Heart right ventricle (tissue), 16 donors: ENCODE results near the gene BLNK. TPM values are rescaled to one million over a fixed set of nuclear protein-coding genes. Genes with fewer than 3 reads are reported as not detected.
A peak's percentile ranks its signal among the peaks of the same experiment; 100 is the strongest.

Experiments
- ATAC-seq, 8 donors: fragments of 200-7000 bp; cut with Tn5 transposase; one replicate each; pipeline ENCODE4 v1.9.1; 2020; ENCODE audit warnings: mild to moderate bottlenecking in 8 of 8, moderate library complexity in 8 of 8, moderate number of reproducible peaks in 1 of 8
- DNase-seq, 2 donors: peaks; one replicate each; pipeline ENCODE4 v3.0.0-alpha.2; 2020
- H3K27ac ChIP-seq, 10 donors: fragments of 200-600 bp; sonication (generic) in 2 of 10; one replicate each; pipeline versions ENCODE4 v1.5.0 to v1.8.0; 2020 to 2022; ENCODE audit warnings: mild to moderate bottlenecking in 3 of 10
- H3K27me3 ChIP-seq, 7 donors: fragments of 200-600 bp; one replicate each; pipeline ENCODE4 v1.8.0; 2021 to 2022; ENCODE audit warnings: mild to moderate bottlenecking in 2 of 7
- H3K36me3 ChIP-seq, 9 donors: fragments of 200-600 bp; sonication (generic) in 1 of 9; one replicate each; pipeline versions ENCODE4 v1.5.0 to v1.8.0; 2020 to 2022; ENCODE audit warnings: mild to moderate bottlenecking in 2 of 9
- H3K4me1 ChIP-seq, 9 donors: fragments of 200-600 bp; sonication (generic) in 1 of 9; one replicate each; pipeline versions ENCODE4 v1.5.0 to v1.8.0; 2020 to 2022; ENCODE audit warnings: mild to moderate bottlenecking in 4 of 9
- H3K4me3 ChIP-seq, 10 donors: fragments of 200-600 bp; sonication (generic) in 2 of 10; one replicate each; pipeline versions ENCODE4 v1.5.0 to v1.8.0; 2020 to 2022; ENCODE audit warnings: mild to moderate bottlenecking in 7 of 10, moderate library complexity in 2 of 10
- H3K9me3 ChIP-seq, 11 donors: fragments of 200-600 bp in 10 of 11; sonication (generic) in 2 of 11; one replicate each; pipeline versions ENCODE4 v1.5.0 to v1.8.0; 2013 to 2022; ENCODE audit warnings: mild to moderate bottlenecking in 2 of 11, control low read depth in 1 of 11, moderate library complexity in 1 of 11
- CTCF ChIP-seq, 9 donors: fragments of 200-600 bp; sonication (generic) in 2 of 9; IDR thresholded peaks; one replicate each; pipeline versions ENCODE4 v1.5.0 to v1.8.0; 2021 to 2022; ENCODE audit warnings: antibody characterized with exemption in 9 of 9, mild to moderate bottlenecking in 5 of 9, moderate library complexity in 1 of 9
- WGBS, 2 donors: extraction: QIAGEN DNeasy Blood & Tissue Kit; methylation state at CpG; one replicate each; pipeline ENCODE4 v1.1.7; 2013; ENCODE audit warnings: inconsistent platforms in 1 of 2; 5-methylcytosine and 5-hydroxymethylcytosine counted together
- intact Hi-C, 10 donors: fragments of 100-400 bp; cut with DNase I; formaldehyde crosslinking; loops; one replicate each; pipeline versions ENCODE4 v1.11.1 to v1.14.2; 2022
- polyA plus RNA-seq, 2 donors: library from polyadenylated mRNA; stranded (reverse); fragments of 200-250 nt; gene quantifications; one replicate each; pipeline ENCODE4 v1.2.3, GENCODE V29; 2013
- total RNA-seq, 10 donors: library from RNA; stranded (reverse); fragmentation: NEBNext Ultra II Directional in 3 of 10; extraction: Animal tissue kit (Norgen Biotek cat#: 25700) in 3 of 10; gene quantifications; one replicate each; pipeline versions ENCODE4 v1.2.1 to v1.2.4, GENCODE V29; 2021 to 2023
- donor health status: Arrhythmogenic right ventricular cardiomyopathy.
- donor health status: ischemic (EF 13 %, LVEDD 7.1; RV severe dilation, severe dysfunction).
- donor health status: healthy with polysubstance abuse.
- donor health status: DM: no; HTN: yes; CAD: no.
- donor health status: DM: no; HTN: no; CAD: no.
- donor health status: ischemic (EF 25% LVEDD 6.9; RV normal size, moderate dysfunction).
- donor health status: ischemic (EF 25% LVEDD 5.7; RV mildly dilated, moderate dysfunction).
- donor health status: healthy.
- donor health status: DM: yes; HTN: yes; CAD: no.
- donor health status: Ischemic cardiomyopathy.
- donor health status: ischemic (EF 35%, LVEDD 5.7; RV mildly dilated, moderate dysfunction).
- donor health status: nonischemic (EF 11% LVEDD 7.7; RV severe dilation, severe dysfunction).
- donor health status: DM: yes; HTN: yes; CAD: no.
- donor health status: PGD.
- donor health status: ischemic (EF 29% LVEDD 5.4; RV normal size, mild dysfunction).
- donor health status: nonischemic (EF 23%, LVEDD 6.1; RV moderate dilation, normal function).

BLNK gene
- total and polyA plus RNA-seq, 12 donors: 0.25 to 4.4 (median 0.65) TPM

DNA sequence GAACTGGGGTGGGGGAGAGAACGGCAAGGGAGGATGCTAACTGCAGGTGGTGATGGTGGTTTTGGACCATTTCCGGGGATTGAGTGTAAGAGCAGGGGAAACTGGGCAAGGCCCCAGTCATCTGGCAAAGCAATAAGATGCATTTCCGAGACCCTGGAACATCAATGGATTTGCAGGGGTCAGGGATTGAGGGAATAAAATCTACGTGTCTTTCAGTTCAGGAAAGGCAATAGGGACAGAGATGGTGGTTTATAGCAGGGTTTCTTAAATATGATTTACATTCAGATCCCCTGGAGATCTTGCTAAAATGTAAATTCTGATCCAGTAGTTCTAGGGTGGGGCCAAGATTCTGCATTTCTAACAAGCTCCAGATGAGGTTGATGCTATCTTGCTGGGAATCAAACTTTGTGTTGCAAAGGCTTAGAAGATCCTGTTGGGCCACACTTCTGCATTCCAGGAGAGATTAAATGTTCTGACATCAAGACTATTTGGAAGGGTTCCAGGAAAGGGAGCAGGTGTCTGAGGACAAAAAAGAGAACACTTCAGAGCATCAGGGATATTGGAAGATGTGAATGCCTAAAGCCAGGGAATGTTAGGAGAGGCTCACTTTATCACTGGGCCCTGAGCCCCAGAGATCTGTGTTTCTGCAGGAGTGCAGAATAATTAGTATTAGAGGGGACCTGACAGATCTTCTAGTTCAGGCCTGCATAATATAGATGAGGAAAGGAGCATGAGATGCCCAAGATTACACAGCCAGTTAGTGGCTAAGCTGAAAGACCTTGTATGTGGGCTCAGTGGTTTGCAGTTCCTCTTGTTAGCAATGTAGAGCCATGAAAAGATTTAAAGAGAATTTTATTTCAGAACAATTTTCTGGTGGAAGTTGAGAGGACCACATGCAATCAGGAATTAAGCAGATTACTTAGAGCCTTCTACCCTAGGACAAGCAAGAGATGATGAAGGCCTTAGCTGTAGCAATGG, 32.4 kb downstream of the BLNK start:
- Histone ChIP-seq H3K27ac (no peak overlapping the region), H3K4me1 (peaks cover 0 to 5% (median 0%) of the 10 kb centered on the region in 9 donors), H3K9me3 (no peaks in the 10 kb centered on the region), H3K36me3 (no peaks in the 10 kb centered on the region), H3K4me3 (no peak overlapping the region), H3K27me3 (peaks cover 0 to 32% (median 15%) of the 10 kb centered on the region in 7 donors)
- no peak for DNase-seq
- no peak for ATAC-seq
- TF ChIP-seq CTCF (IDR thresholded peaks at IDR 0.05): no peak
- intact Hi-C loops: no loop called here
- WGBS, 2 donors: 50 to 53% methylated on average over 4 of the region's 4 CpGs

GRCh38 chr10:96236876-96237275, 34.5 kb downstream of the BLNK start:
- 73 to 79% methylated on average over 1 of the region's 1 CpG for WGBS, 2 donors
- intact Hi-C loops: no loop called here
- ATAC-seq: no peak

DNA sequence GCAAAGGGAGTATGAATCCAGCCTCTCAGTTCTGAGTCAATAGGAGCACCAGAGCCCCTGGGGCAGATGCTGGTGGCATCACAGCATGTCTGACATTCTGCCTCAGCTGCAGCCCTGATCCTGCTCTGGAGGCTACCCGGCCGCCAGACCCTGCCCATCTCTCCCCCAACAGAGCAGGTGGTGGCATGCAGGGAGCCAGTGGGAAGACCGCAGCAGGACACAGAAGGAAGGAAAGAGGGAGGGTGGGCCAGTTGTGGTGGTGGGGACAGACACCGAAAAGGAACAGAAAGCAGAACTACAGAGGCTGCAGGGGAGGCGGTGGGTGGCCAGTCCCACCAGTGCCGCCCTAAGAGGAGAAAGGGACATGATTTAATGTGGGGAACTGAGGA, 35.3 kb downstream of the BLNK start:
- peak in 1 of 2 donors; percentile 12 for DNase-seq
- ATAC-seq: peak in 6 of 8 donors; percentile 10 to 68 (median 38)
- Histone ChIP-seq H3K4me1 (peaks cover 0 to 8% (median 0%) of the 10 kb centered on the region in 9 donors), H3K27me3 (peaks cover 0 to 38% (median 8%) of the 10 kb centered on the region in 7 donors), H3K36me3 (no peaks in the 10 kb centered on the region), H3K27ac (no peak overlapping the region), H3K9me3 (no peaks in the 10 kb centered on the region), H3K4me3 (no peak overlapping the region)
- intact Hi-C loops: no loop called here
- 86 to 91% methylated on average over 6 of the region's 6 CpGs for WGBS, 2 donors
- no peak for TF ChIP-seq CTCF (IDR thresholded peaks at IDR 0.05)

More at GRCh38 chr10:96236876-96237275, 34.5 kb downstream of the BLNK start:
- no peaks in the 10 kb centered on the region for H3K36me3 ChIP-seq
- DNase-seq: no peak
- peaks cover 0 to 8% (median 0%) of the 10 kb centered on the region in 9 donors for H3K4me1 ChIP-seq
- no peak for TF ChIP-seq CTCF (IDR thresholded peaks at IDR 0.05)
- H3K27me3 ChIP-seq: peaks cover 0 to 30% (median 8%) of the 10 kb centered on the region in 7 donors
- H3K27ac ChIP-seq: no peak overlapping the region
- H3K4me3 ChIP-seq: no peak overlapping the region
- no peaks in the 10 kb centered on the region for H3K9me3 ChIP-seq

- peaks cover 0 to 8% (median 0%) of the 10 kb centered on the region in 9 donors for H3K4me1 ChIP-seq
- H3K36me3 ChIP-seq: no peaks in the 10 kb centered on the region
- no peak overlapping the region for H3K4me3 ChIP-seq
- no peak for TF ChIP-seq CTCF (IDR thresholded peaks at IDR 0.05)
- H3K27ac ChIP-seq: no peak overlapping the region
- H3K27me3 ChIP-seq: peaks cover 0 to 44% (median 8%) of the 10 kb centered on the region in 7 donors
- no peaks in the 10 kb centered on the region for H3K9me3 ChIP-seq
- no peak for ATAC-seq
- WGBS, 2 donors: 90 to 92% methylated on average over 8 of the region's 8 CpGs
- no peak for DNase-seq
- intact Hi-C loops: no loop called here
These were observed 35.9 kb downstream of the BLNK start for GRCh38 chr10:96235326-96236089.
